HG03354 (cell line): ENCODE measurements around the gene ACADSB.

Source experiments
- ATAC-seq: cut with Tn5 transposase; IDR thresholded peaks from one replicate; pipeline ENCODE4 v1.9.1; 2021; ENCODE audit warnings: mild to moderate bottlenecking; ENCODE audit not compliant: unreplicated experiment, poor library complexity, severe bottlenecking

The ACADSB gene

DNA sequence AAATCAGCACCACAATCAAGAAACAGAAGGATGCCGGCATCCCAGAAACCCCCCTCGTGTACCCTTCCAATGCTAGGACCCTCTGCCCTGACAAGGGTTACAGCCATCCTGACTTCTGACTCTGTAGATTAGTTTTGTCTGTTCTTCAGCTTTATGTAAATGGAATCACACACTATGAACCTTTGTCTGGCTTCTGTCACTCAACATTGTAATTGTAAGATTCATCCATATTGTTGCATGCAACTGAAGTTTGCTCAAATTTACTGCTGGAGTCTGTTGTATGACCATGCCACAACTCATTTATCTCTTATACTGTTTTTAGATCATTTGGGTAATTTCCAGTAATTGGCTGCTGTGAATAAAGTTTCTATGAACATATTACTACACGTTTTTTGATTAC lies 8.7 kb upstream of the ACADSB start:
- ATAC-seq, result no peak

- ATAC-seq, result no peak
Measured at GRCh38 chr10:123001370-123001769, 7.4 kb upstream of the ACADSB start.

DNA sequence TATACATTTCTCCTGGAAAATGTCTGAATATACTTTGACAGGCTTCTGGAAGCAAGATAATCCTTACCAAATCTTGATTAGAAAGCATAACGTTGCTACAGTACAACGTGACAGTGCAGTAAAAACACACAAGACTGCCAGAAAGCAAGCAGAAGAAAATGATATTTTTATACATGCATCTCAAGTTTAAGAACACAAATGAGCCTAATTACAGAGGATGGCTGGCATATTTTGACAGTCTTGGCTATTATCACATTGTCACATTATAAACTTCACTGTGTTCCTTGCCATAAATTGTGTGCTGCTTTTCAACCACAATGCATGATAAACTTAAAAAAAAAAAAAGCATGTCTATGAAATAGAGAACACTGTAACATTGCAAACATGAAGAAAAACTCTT lies 4.5 kb upstream of the ACADSB start:
- ATAC-seq, result no peak

DNA sequence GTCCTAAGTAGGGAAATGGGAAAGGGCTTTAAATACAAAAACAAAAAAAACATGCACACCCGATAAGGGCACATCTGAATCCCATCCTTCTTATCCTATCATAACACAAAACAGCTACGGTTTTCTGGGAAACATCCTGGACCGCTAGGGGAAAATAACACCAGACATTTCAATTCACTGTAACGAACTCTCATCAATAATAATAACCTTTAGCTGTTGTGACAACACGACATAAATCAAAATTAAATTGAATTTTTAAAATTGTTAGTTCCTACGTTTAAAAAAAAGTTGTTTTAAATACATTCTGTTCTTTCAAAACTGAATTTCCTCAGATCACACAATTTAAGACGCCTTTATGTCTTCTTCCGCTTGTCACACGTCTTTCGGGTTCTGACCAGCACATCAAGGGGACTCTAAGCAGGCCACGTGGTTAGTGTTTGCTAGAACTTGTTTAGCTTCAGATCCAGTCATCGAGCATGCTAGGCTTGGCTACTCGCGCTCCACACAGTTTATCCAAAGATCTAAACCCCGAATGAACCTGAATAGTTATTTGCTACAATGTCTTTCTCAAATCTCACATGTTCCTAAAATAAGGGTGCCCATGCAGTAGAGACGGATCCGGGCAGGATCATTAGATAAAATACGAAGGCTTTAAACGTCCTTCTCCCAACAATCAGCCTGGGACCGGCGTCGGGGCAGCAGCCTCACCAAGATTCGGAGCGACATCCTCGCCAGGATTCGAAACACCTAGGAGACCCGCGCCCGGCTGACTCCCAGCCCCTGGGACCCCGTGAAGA lies 1.1 kb upstream of the ACADSB start:
- peak; percentile 46 for ATAC-seq

GRCh38 chr10:123009105-123009820 lies 457 bp downstream of the ACADSB start:
- peak; percentile 5 for ATAC-seq

DNA sequence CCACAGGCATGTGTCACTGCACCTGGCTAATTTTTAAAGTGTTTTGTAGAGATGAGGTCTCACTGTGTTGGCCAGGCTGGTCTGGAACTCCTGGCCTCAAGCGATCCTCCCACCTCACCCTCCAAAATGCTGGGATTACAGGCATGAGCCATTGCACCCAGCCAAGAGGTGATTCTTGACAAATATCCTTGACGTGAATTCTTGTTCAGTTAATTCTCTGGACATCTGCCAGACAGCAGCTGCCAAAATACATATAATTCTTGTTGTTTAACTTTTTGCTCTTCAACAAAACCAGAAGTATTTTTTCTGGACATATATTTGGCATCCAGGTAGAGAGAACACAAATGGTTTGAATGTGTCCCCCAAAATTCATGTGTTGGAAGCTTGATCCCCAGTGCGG lies 3.2 kb downstream of the ACADSB start:
- no peak for ATAC-seq

DNA sequence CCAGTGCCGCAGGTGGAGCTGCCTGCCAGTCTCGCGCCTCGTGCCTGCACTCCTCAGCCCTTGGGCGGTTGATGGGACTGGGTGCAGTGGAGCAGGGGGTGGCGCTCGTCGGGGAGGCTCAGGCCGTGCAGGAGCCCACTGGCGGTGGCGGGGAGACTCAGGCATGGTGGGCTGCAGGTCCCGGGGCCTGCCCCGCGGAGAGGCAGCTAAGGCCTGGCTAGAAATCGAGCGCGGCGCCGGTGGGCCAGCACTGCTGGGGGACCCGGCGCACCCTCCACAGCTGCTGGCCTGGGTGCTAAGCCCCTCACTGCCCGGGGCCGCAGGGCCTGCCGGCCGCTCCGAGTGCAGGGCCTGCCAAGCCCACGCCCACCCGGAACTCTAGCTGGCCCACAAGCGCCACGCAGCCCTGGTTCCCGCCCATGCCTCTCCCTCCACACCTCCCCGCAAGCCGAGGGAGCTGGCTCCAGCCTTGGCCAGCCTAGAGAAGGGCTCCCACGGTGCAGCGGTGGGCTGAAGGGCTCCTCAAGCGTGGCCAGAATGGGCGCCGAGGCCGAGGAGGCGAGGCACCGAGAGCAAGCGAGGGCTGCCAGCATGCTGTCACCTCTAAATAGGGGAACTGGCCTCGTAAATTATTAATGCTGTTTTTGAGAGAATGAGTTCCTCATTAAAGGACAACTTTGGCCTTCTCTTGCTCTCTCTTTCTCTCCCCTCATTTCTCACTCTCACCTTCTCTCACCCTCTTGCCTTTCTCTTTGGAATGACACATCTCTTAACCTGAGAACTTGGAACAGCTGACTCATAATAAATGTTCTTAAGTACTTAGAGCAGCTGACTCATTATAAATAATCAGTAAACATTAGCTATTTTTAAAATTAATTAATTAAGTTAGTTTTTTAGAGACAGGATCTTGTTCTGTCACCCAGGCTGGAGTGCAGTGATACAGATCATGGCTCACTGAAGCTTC lies 4.9 kb downstream of the ACADSB start:
- no peak for ATAC-seq

DNA sequence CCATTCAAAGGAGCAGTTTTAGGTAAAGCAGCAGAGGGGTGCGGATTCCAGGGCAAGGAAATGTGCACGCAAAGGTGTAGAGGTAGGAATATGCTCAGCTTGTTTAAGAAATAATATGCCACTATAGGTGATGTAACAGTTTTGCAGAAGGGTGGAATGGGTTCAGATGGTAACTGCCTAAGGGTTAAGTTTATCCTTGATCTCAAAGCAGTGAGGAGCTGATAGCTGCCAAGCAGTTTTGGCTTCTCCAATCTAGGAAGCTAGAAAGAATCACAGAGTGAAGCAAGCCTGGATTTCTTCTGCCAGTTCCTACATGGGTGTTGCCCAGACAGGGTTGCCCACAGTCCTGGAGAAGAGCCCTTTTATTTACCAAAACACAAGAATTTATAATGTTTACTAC lies 6.0 kb downstream of the ACADSB start:
- ATAC-seq, result no peak

GRCh38 chr10:123016228-123016627 lies 7.4 kb downstream of the ACADSB start:
- no peak for ATAC-seq

- ATAC-seq, result no peak
Measured at GRCh38 chr10:123017421-123018165, 8.8 kb downstream of the ACADSB start.

GRCh38 chr10:123018531-123018930 lies 9.7 kb downstream of the ACADSB start:
- no peak for ATAC-seq

GRCh38 chr10:123019264-123019663 lies 10.5 kb downstream of the ACADSB start:
- ATAC-seq, result no peak

DNA sequence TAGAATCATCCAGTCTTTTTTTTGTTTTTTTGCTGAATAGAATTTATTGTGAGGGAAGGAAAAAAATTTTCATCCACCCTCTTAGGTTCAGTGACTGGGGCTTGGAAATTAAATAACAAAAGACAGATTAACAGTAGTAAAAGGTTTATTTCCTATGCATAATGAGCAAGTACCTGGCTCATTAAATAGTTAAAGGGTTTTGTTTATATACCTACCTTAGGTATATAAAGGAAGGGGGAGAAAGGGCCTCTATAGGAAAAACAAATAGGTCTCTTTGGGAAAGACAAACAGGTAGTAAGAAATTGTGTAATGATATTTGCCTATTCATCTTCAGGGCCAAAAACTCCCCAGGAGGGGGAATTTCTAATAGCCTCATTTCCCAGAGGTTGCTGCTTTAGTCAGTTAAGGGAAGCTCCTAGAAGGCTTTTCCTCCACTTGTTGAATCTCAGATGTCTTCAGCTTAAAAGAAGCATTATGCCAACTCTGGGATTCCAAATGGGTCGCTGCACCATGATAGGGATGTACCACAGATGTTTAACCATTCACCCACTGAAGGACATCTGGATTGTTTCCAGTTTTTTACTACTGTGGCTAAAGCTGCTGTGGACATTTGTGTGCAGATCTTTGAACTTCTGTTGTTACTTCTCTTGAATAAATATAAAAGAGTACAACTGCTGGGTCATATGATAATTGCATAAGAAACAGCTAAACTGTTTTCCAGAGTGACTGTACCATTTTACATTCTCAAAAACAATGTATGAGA lies 11.3 kb downstream of the ACADSB start:
- ATAC-seq, result no peak

- ATAC-seq, result no peak
Measured at GRCh38 chr10:123021517-123021916, 12.7 kb downstream of the ACADSB start.

DNA sequence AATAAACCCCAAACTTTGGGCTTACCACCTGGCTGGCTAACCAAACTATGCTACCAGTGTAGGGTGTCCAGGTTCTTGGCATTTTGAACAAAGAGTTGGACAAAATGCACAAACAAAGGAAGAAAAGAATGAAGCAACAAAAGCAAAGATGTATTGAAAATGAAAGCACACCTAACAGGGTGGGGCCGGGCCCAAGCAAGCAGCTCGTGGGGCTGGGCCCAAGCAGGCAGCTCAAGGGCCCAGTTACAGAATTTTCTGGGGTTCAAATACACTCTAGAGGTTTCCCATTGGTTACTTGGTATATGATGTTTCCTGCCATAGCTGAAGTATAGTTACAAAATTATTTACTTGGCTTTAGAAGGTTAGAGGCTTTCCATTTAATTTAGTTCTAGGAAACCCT lies 15.7 kb downstream of the ACADSB start:
- no peak for ATAC-seq

GRCh38 chr10:123026302-123026701 lies 17.5 kb downstream of the ACADSB start:
- no peak for ATAC-seq

- no peak for ATAC-seq
Measured at GRCh38 chr10:123027861-123028260, 19.1 kb downstream of the ACADSB start.

GRCh38 chr10:123031124-123031523 lies 22.3 kb downstream of the ACADSB start:
- ATAC-seq, result no peak

DNA sequence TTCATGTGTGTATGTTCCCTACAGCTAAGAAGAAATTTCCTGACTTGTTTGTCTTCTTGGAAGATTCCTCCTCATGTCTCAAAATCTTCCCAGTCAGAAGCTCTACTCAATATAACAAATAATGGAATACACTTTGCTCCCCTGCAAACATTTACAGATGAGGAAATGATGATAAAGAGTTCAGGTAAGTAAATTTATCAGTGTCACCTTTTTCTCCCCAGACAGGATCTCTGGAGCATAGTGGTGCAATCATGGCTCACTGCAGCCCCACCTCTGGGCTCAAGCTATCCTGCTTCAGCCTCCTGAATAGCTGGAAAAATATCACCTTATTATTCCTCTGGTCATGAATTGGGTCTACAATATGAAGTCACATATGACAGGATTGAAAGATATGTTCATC lies 25.5 kb downstream of the ACADSB start:
- no peak for ATAC-seq
